ENCODE data around the gene ZBTB40. TPM values are rescaled to one million over a fixed set of nuclear protein-coding genes. Genes with fewer than 3 reads are reported as not detected.

Gene ZBTB40
- total and polyA plus RNA-seq, 2 of the 13 experiments (the other 11 are each of a cell fraction or from before 2014, with no cell fraction given) = 8.8 to 16.5 TPM

GRCh38 chr1:22451702-22452480, at the start of gene ZBTB40 (continued):
- TF ChIP-seq SRSF4 (IDR thresholded peaks at IDR 0.05; ENCODE audit: low read depth, low read length, poor library complexity, severe bottlenecking) (no peak), SUZ12 (IDR thresholded peaks at IDR 0.05; ENCODE audit: low read depth, low read length) (no peak), ZNF33A (CRISPR knock-in tag; IDR thresholded peaks at IDR 0.05; ENCODE audit: borderline replicate concordance) (peak; percentile 75; the same call in 1 of the 2 replicates), KDM5B (CRISPR knock-in tag; IDR thresholded peaks at IDR 0.05; ENCODE audit: borderline replicate concordance) (peak; percentile 81), JARID2 (CRISPR knock-in tag; IDR thresholded peaks at IDR 0.05; ENCODE audit: insufficient replicate concordance) (peak; percentile 26), ZNF780A (CRISPR knock-in tag; IDR thresholded peaks at IDR 0.05) (no peak), KLF12 (CRISPR knock-in tag; IDR thresholded peaks at IDR 0.05; ENCODE audit: borderline replicate concordance) (peak; percentile 9), ZSCAN21 (CRISPR knock-in tag; IDR thresholded peaks at IDR 0.05; ENCODE audit: borderline replicate concordance) (peak; percentile 70; the same call in 1 of the 2 replicates), CERS6 (CRISPR knock-in tag; IDR thresholded peaks at IDR 0.05) (no peak), RCOR2 (CRISPR knock-in tag; IDR thresholded peaks at IDR 0.05) (no peak), ZNF570 (CRISPR knock-in tag; IDR thresholded peaks at IDR 0.05; ENCODE audit: borderline replicate concordance) (no peak), UBTF (CRISPR knock-in tag; IDR thresholded peaks at IDR 0.05) (peak; percentile 73; the same call in 1 of the 2 replicates), EHMT2 (IDR thresholded peaks at IDR 0.05; ENCODE audit: borderline replicate concordance, low read depth, low read length) (no peak), BRD4 (CRISPR knock-in tag; IDR thresholded peaks at IDR 0.05) (no peak; the same call in 1 of the 2 replicates), MAFG (CRISPR knock-in tag; IDR thresholded peaks at IDR 0.05) (no peak), ZNF713 (CRISPR knock-in tag; IDR thresholded peaks at IDR 0.05) (no peak), SAFB2 (CRISPR knock-in tag; IDR thresholded peaks at IDR 0.05; ENCODE audit: borderline replicate concordance, low read depth) (peak; percentile 54; the same call in 1 of the 2 replicates), SMAD3 (CRISPR knock-in tag; IDR thresholded peaks at IDR 0.05) (peak; percentile 92), MAFK (conservative IDR thresholded peaks at IDR 0.05 in 1 of 2, IDR thresholded peaks at IDR 0.05 in 1 of 2; ENCODE audit: low read length in 2 of 2) (no peak), ZNF207 (IDR thresholded peaks at IDR 0.05; ENCODE audit: borderline replicate concordance) (no peak), RNF2 (conservative IDR thresholded peaks at IDR 0.05; ENCODE audit: low read depth) (no peak), FOXP1 (IDR thresholded peaks at IDR 0.05) (peak; percentile 22; the same call in 1 of the 2 replicates), FOXP1 (CRISPR knock-in tag; IDR thresholded peaks at IDR 0.05) (peak; percentile 72), ATAD3A (CRISPR knock-in tag; IDR thresholded peaks at IDR 0.05) (no peak), MED13 (CRISPR knock-in tag; IDR thresholded peaks at IDR 0.05) (peak; percentile 72)
- TF ChIP-seq, protein P1, sequence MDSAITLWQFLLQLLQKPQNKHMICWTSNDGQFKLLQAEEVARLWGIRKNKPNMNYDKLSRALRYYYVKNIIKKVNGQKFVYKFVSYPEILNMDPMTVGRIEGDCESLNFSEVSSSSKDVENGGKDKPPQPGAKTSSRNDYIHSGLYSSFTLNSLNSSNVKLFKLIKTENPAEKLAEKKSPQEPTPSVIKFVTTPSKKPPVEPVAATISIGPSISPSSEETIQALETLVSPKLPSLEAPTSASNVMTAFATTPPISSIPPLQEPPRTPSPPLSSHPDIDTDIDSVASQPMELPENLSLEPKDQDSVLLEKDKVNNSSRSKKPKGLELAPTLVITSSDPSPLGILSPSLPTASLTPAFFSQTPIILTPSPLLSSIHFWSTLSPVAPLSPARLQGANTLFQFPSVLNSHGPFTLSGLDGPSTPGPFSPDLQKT (CRISPR knock-in tag; IDR thresholded peaks at IDR 0.05; ENCODE audit: borderline replicate concordance) = no peak

Data from HepG2 (cell line).